HepG2 (cell line): Measurements from ENCODE around the gene WWTR1. TPM values are rescaled to one million over a fixed set of nuclear protein-coding genes. Genes with fewer than 3 reads are reported as not detected.
A peak's percentile ranks its signal among the peaks of the same experiment; 100 is the strongest.

Source experiments
- AKAP8 ChIP-seq: sonication (generic); formaldehyde crosslinking; IDR thresholded peaks from 2 replicates; pipeline ENCODE4 v1.5.1; 2020; ENCODE audit warnings: mild to moderate bottlenecking, missing genetic modification reagents
- BRD4 ChIP-seq: sonication (generic); formaldehyde crosslinking; IDR thresholded peaks from 2 replicates; pipeline ENCODE4 v1.4.0; 2020; ENCODE audit warnings: missing genetic modification reagents
- CREB1 ChIP-seq, 2 experiments: fragments of 450-650 bp in 1 of 2; IDR thresholded peaks; 2 replicates each; pipeline ENCODE4 v1.6.1; 2016 to 2017; ENCODE audit warnings: control low read depth in 1 of 2, mild to moderate bottlenecking in 1 of 2, missing compliant biosample characterization in 1 of 2, missing genetic modification characterization in 1 of 2
- HIVEP1 ChIP-seq: sonication (generic); formaldehyde crosslinking; IDR thresholded peaks from 2 replicates; pipeline ENCODE4 v1.4.0; 2020; ENCODE audit warnings: mild to moderate bottlenecking, missing genetic modification reagents
- JUN ChIP-seq: sonication (generic); formaldehyde crosslinking; IDR thresholded peaks from 2 replicates; pipeline ENCODE4 v1.4.0; 2020; ENCODE audit warnings: mild to moderate bottlenecking, missing genetic modification reagents
- RCOR2 ChIP-seq: IDR thresholded peaks from 2 replicates; pipeline ENCODE4 v1.6.1; 2016; ENCODE audit warnings: missing biosample characterization, missing genetic modification reagents
- SMAD3 ChIP-seq: sonication (generic); formaldehyde crosslinking; IDR thresholded peaks from 2 replicates; pipeline ENCODE4 v1.4.0; 2020; ENCODE audit warnings: missing genetic modification reagents
- SSRP1 ChIP-seq: IDR thresholded peaks from 2 replicates; pipeline ENCODE4 v1.6.1; 2016; ENCODE audit warnings: control low read depth
- XBP1 ChIP-seq: sonication (generic); formaldehyde crosslinking; IDR thresholded peaks from 2 replicates; pipeline ENCODE4 v1.5.0; 2020; ENCODE audit warnings: missing genetic modification reagents
- ZBTB7A ChIP-seq: sonication (generic); formaldehyde crosslinking; IDR thresholded peaks from 2 replicates; pipeline ENCODE4 v1.8.0; 2022; ENCODE audit warnings: mild to moderate bottlenecking, missing genetic modification reagents
- ZNF10 ChIP-seq: sonication (generic); formaldehyde crosslinking; IDR thresholded peaks from 2 replicates; pipeline ENCODE4 v1.4.0; 2020; ENCODE audit warnings: mild to moderate bottlenecking, low read depth, missing genetic modification reagents, borderline replicate concordance
- ZNF274 ChIP-seq: sonication (generic); formaldehyde crosslinking; IDR thresholded peaks from 2 replicates; pipeline ENCODE4 v1.5.1; 2020; ENCODE audit warnings: mild to moderate bottlenecking, missing genetic modification reagents
- ZNF615 ChIP-seq: sonication (generic); formaldehyde crosslinking; IDR thresholded peaks from 2 replicates; pipeline ENCODE4 v1.5.0; 2020; ENCODE audit warnings: mild to moderate bottlenecking, missing genetic modification reagents, borderline replicate concordance
- ZNF629 ChIP-seq: sonication (generic); formaldehyde crosslinking; conservative IDR thresholded peaks from 2 replicates; pipeline ENCODE4 v1.5.0; 2020; ENCODE audit warnings: missing genetic modification reagents
- ZSCAN25 ChIP-seq: sonication (generic); formaldehyde crosslinking; IDR thresholded peaks from 2 replicates; pipeline ENCODE4 v1.8.0; 2022; ENCODE audit warnings: mild to moderate bottlenecking, missing genetic modification reagents
- polyA plus RNA-seq, 8 experiments: library from polyadenylated mRNA; depleted of rRNA in 3 of 8; stranded (reverse) in 7 of 8; unstranded in 1 of 8; fragments of >200 nt; fragmentation: Illumina TruSeq in 4 of 8; extraction: Trizol in 4 of 8; gene quantifications; 2 replicates each; pipeline versions ENCODE4 v1.2.1 to v1.2.3, GENCODE V29; 2011 to 2016; ENCODE audit warnings: low read depth in 4 of 8, missing spikeins in 1 of 8, mixed read lengths in 1 of 8; ENCODE audit not compliant: insufficient read depth in 1 of 8
- total RNA-seq, 5 experiments: library from RNA; depleted of rRNA; stranded (reverse); fragments of >200 nt; fragmentation: Illumina TruSeq; extraction: Trizol; gene quantifications; 2 replicates each; pipeline ENCODE4 v1.2.3, GENCODE V29; 2016; ENCODE audit warnings: low read depth in 1 of 5
- TF ChIP-seq, protein P1 (sequence below): sonication (generic); formaldehyde crosslinking; IDR thresholded peaks from 2 replicates; pipeline ENCODE4 v1.5.0; 2020; ENCODE audit warnings: missing genetic modification reagents
- TF ChIP-seq, protein P2 (sequence below): sonication (generic); formaldehyde crosslinking; IDR thresholded peaks from 2 replicates; pipeline ENCODE4 v1.5.1; 2020; ENCODE audit warnings: mild to moderate bottlenecking, missing genetic modification reagents, moderate library complexity
- TF ChIP-seq, protein P3 (sequence below): sonication (generic); formaldehyde crosslinking; IDR thresholded peaks from 2 replicates; pipeline ENCODE4 v1.5.1; 2020; ENCODE audit warnings: mild to moderate bottlenecking, moderate library complexity, missing genetic modification reagents
- TF ChIP-seq, protein P4 (sequence below): sonication (generic); formaldehyde crosslinking; IDR thresholded peaks from 2 replicates; pipeline ENCODE4 v1.5.0; 2020; ENCODE audit warnings: mild to moderate bottlenecking, missing genetic modification reagents, moderate library complexity
- TF ChIP-seq, protein P5 (sequence below): sonication (generic); formaldehyde crosslinking; IDR thresholded peaks from 2 replicates; pipeline ENCODE4 v1.4.0; 2020; ENCODE audit warnings: missing genetic modification reagents

WWTR1 gene
- total and polyA plus RNA-seq, 2 of the 13 experiments (the other 11 are each of a cell fraction or from before 2014, with no cell fraction given), result 19.7 to 139 TPM

DNA sequence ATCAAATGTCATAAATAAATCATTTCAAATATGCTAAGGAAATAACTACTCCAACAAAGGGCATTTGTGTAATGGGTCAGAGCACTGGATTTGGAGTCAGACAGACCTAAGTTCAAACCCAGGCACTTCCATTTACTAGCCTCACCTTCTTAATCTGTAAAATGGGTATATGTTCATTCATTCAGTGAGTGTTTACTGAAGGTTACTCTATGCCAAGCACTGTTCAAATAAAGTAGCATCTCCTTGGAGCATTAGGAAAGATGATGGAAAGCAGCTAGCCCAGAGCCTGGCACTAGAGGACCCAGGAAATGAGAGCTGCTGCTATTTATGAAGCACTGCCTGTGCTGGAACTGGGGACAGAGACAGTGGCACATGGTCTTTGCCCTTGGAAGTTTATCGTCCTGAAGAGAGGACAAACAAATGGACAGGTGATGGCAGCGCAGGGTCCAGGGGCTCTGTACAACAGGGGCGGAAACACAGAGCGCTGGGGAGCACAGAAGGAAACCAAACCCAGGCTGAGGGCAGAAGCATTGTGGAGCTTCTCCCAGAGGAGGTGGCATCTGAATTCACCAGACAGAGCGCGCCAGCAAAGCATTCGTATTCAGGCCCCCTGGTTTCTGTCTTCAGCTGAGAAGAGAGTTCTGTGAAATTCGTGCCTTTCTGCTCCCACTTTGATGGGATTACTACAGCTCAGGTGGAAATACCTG, 164.4 kb downstream of the WWTR1 start (continued):
- TF ChIP-seq ZNF615 (no peak), ZNF10 (CRISPR knock-in tag) (no peak), XBP1 (CRISPR knock-in tag) (no peak), AKAP8 (CRISPR knock-in tag) (0 out of 2 replicates have a peak, but pooled peaks have one; percentile 51), ZNF274 (CRISPR knock-in tag) (no peak), ZSCAN25 (CRISPR knock-in tag) (0 out of 2 replicates have a peak, but pooled peaks have one; percentile 7), ZBTB7A (CRISPR knock-in tag) (no peak), ZNF629 (CRISPR knock-in tag) (peak; percentile 99), SMAD3 (CRISPR knock-in tag) (peak; percentile 53; the same call in 1 of the 2 replicates), HIVEP1 (CRISPR knock-in tag) (no peak), CREB1 (IDR thresholded peaks at IDR 0.05) (no peak), CREB1 (CRISPR knock-in tag; IDR thresholded peaks at IDR 0.05) (no peak), BRD4 (CRISPR knock-in tag) (no peak), RCOR2 (CRISPR knock-in tag) (peak; percentile 95), SSRP1 (CRISPR knock-in tag) (no peak), JUN (CRISPR knock-in tag) (peak; percentile 18; the same call in 1 of the 2 replicates)
- TF ChIP-seq, protein P1, sequence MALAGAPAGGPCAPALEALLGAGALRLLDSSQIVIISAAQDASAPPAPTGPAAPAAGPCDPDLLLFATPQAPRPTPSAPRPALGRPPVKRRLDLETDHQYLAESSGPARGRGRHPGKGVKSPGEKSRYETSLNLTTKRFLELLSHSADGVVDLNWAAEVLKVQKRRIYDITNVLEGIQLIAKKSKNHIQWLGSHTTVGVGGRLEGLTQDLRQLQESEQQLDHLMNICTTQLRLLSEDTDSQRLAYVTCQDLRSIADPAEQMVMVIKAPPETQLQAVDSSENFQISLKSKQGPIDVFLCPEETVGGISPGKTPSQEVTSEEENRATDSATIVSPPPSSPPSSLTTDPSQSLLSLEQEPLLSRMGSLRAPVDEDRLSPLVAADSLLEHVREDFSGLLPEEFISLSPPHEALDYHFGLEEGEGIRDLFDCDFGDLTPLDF (CRISPR knock-in tag), result no peak
- TF ChIP-seq, protein P2, sequence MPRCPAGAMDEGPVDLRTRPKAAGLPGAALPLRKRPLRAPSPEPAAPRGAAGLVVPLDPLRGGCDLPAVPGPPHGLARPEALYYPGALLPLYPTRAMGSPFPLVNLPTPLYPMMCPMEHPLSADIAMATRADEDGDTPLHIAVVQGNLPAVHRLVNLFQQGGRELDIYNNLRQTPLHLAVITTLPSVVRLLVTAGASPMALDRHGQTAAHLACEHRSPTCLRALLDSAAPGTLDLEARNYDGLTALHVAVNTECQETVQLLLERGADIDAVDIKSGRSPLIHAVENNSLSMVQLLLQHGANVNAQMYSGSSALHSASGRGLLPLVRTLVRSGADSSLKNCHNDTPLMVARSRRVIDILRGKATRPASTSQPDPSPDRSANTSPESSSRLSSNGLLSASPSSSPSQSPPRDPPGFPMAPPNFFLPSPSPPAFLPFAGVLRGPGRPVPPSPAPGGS (CRISPR knock-in tag), result no peak
- TF ChIP-seq, protein P3, sequence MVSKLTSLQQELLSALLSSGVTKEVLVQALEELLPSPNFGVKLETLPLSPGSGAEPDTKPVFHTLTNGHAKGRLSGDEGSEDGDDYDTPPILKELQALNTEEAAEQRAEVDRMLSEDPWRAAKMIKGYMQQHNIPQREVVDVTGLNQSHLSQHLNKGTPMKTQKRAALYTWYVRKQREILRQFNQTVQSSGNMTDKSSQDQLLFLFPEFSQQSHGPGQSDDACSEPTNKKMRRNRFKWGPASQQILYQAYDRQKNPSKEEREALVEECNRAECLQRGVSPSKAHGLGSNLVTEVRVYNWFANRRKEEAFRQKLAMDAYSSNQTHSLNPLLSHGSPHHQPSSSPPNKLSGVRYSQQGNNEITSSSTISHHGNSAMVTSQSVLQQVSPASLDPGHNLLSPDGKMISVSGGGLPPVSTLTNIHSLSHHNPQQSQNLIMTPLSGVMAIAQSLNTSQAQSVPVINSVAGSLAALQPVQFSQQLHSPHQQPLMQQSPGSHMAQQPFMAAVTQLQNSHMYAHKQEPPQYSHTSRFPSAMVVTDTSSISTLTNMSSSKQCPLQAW, result peak; percentile 86
- TF ChIP-seq, protein P4, sequence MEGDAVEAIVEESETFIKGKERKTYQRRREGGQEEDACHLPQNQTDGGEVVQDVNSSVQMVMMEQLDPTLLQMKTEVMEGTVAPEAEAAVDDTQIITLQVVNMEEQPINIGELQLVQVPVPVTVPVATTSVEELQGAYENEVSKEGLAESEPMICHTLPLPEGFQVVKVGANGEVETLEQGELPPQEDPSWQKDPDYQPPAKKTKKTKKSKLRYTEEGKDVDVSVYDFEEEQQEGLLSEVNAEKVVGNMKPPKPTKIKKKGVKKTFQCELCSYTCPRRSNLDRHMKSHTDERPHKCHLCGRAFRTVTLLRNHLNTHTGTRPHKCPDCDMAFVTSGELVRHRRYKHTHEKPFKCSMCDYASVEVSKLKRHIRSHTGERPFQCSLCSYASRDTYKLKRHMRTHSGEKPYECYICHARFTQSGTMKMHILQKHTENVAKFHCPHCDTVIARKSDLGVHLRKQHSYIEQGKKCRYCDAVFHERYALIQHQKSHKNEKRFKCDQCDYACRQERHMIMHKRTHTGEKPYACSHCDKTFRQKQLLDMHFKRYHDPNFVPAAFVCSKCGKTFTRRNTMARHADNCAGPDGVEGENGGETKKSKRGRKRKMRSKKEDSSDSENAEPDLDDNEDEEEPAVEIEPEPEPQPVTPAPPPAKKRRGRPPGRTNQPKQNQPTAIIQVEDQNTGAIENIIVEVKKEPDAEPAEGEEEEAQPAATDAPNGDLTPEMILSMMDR (CRISPR knock-in tag), result peak; percentile 5; the same call in 1 of the 2 replicates
- TF ChIP-seq, protein P5, sequence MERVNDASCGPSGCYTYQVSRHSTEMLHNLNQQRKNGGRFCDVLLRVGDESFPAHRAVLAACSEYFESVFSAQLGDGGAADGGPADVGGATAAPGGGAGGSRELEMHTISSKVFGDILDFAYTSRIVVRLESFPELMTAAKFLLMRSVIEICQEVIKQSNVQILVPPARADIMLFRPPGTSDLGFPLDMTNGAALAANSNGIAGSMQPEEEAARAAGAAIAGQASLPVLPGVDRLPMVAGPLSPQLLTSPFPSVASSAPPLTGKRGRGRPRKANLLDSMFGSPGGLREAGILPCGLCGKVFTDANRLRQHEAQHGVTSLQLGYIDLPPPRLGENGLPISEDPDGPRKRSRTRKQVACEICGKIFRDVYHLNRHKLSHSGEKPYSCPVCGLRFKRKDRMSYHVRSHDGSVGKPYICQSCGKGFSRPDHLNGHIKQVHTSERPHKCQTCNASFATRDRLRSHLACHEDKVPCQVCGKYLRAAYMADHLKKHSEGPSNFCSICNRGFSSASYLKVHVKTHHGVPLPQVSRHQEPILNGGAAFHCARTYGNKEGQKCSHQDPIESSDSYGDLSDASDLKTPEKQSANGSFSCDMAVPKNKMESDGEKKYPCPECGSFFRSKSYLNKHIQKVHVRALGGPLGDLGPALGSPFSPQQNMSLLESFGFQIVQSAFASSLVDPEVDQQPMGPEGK, result peak; percentile 50; the same call in 1 of the 2 replicates
